ENCODE data around the gene ZNF28. TPM values are rescaled to one million over a fixed set of nuclear protein-coding genes. Genes with fewer than 3 reads are reported as not detected.
"Not testable (repeated sequence)": the region's sequence is repeated elsewhere in the genome, so short reads cannot be mapped to it uniquely, and the experiment has no call there.

ZNF28 gene
- total and polyA plus RNA-seq, 5 donors = 2.0 to 9.1 (median 6.9) TPM

DNA sequence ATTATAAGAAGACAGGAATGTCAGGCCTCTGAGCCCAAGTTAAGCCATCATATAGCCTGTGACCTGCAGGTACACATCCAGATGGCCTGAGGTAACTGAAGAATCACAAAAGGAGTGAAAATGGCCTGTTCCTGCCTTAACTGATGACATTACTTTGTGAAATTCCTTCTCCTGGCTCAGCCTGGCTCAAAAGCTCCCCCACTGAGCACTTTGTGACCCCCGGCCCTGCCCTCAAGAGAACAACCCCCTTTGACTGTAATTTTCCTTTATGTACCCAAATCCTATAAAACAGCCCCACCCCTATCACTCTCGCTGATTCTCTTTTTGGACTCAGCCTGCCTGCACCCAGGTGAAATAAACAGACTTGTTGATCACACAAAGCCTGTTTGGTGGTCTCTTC, 65.0 kb downstream of the ZNF28 start:
- H3K27ac ChIP-seq (ENCODE audit: low read length); H3K27me3 ChIP-seq (ENCODE audit: control insufficient read depth, insufficient read depth); H3K9me3 ChIP-seq (ENCODE audit: control insufficient read depth, low read length); ATAC-seq; H3K4me1 ChIP-seq (ENCODE audit: control insufficient read depth, insufficient read depth, low read length); H3K4me3 ChIP-seq (ENCODE audit: low read length); intact Hi-C loops (cut with DNase I); DNase-seq: not testable (repeated sequence)
- 77% methylated on average over 2 of the region's 2 CpGs for WGBS

DNA sequence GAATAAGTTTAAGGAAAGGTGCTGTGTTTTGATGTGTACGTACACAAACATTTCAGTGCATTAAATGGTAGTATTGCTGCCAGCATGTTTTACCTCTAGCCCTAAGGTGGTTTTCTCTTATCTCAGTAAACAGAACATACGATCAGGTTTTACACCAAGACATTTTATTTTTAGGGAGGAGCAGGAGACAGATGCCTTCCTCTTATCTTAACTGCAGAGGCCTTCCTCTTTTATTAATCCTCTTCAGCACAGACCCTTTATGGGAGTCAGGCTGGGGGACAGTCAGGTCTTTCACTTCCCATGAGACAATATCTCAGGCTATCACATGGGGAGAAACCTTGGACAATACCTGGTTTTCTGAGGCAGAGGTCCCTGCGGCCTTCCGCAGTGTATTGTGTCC, 71.7 kb downstream of the ZNF28 start:
- DNase-seq = no peak
- H3K27ac ChIP-seq (ENCODE audit: low read length) = no peak overlapping the region
- H3K9me3 ChIP-seq (ENCODE audit: control insufficient read depth, low read length) = no peaks in the 10 kb centered on the region
- no peaks in the 10 kb centered on the region for H3K4me1 ChIP-seq (ENCODE audit: control insufficient read depth, insufficient read depth, low read length)
- WGBS = 62% methylated on average over 4 of the region's 4 CpGs
- no peaks in the 10 kb centered on the region for H3K27me3 ChIP-seq (ENCODE audit: control insufficient read depth, insufficient read depth)
- intact Hi-C loops (cut with DNase I) = loop anchor here in 1 of 4 donors (5.0 kb wide), 1 partner anchor 502 kb away; no protein-coding TSS in a partner anchor
- H3K4me3 ChIP-seq (ENCODE audit: low read length) = no peak overlapping the region
- ATAC-seq = no peak

DNA sequence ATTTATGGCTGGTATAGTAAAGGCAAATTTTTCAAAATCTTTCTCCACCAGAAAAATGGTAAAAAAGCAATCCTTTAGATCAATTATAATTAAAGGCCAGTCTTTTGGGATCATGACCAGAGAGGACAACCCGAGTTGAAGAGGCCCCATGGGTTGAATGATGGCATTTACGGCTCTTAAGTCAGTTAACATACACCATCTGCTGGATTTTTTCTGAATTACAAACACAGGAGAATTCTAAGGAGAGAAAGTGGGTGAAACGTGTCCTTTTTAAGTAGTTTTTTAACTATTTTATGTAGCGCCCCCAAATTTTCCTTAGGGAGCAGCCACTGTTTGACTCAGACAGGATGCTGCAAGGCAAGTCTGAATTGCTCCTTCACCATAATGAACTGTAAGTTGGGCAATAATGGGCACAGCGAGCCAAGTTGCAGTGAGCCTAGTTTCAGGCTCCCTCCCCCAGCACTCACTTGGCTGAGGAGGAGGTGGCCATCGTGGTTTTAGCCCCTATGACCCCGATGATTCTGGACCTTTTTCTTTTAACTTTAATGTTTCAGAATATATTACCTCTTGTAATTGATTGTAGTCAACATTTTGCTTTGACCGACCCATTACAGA, 73.0 kb downstream of the ZNF28 start:
- no peaks in the 10 kb centered on the region for H3K4me1 ChIP-seq (ENCODE audit: control insufficient read depth, insufficient read depth, low read length)
- H3K27me3 ChIP-seq (ENCODE audit: control insufficient read depth, insufficient read depth) = no peaks in the 10 kb centered on the region
- ATAC-seq = peak; percentile 43 to 72
- DNase-seq = peak in 1 of 3 donors; percentile 43
- WGBS = 28% methylated on average over 8 of the region's 8 CpGs
- H3K9me3 ChIP-seq (ENCODE audit: control insufficient read depth, low read length) = no peaks in the 10 kb centered on the region
- intact Hi-C loops (cut with DNase I) = loop anchor here in 1 of 4 donors (5.0 kb wide), 1 partner anchor 501 kb away; no protein-coding TSS in a partner anchor
- no peak overlapping the region for H3K4me3 ChIP-seq (ENCODE audit: low read length)
- no peak overlapping the region for H3K27ac ChIP-seq (ENCODE audit: low read length)

Other genes with a start within 250 kb of the ZNF28 start
- 10 to 100 TPM; 19.2 to 27.4 (median 22.5) TPM for gene ZNF83, start 183.3 kb downstream of the ZNF28 start, total RNA-seq
- gene ZNF83, start 183.3 kb downstream of the ZNF28 start, polyA plus RNA-seq = 24.9 TPM
- 10 to 100 TPM in 1 of 4 donors, 1 to 10 TPM in 3; 8.8 to 12.1 (median 9.3) TPM for gene ZNF611, start 86.6 kb downstream of the ZNF28 start, total RNA-seq
- gene ZNF611, start 86.6 kb downstream of the ZNF28 start, polyA plus RNA-seq = 5.9 TPM
- 1 to 10 TPM; 2.6 to 4.6 (median 3.6) TPM for gene ZNF600, start 34.8 kb downstream of the ZNF28 start, total RNA-seq
- 2.4 TPM for gene ZNF600, start 34.8 kb downstream of the ZNF28 start, polyA plus RNA-seq
- gene ZNF468, start 36.0 kb upstream of the ZNF28 start, total RNA-seq = 10 to 100 TPM in 1 of 4 donors, 1 to 10 TPM in 3; 7.3 to 10.7 (median 8.7) TPM
- gene ZNF468, start 36.0 kb upstream of the ZNF28 start, polyA plus RNA-seq = 6.9 TPM
- gene ZNF320, start 76.0 kb upstream of the ZNF28 start, total RNA-seq = 10 to 100 TPM in 1 of 4 donors, 1 to 10 TPM in 3; 7.9 to 13.3 (median 9.4) TPM
- 6.6 TPM for gene ZNF320, start 76.0 kb upstream of the ZNF28 start, polyA plus RNA-seq
- 1 to 10 TPM; 1.7 to 1.9 (median 1.8) TPM for gene ZNF888, start 101.8 kb upstream of the ZNF28 start, total RNA-seq
- gene ZNF888, start 101.8 kb upstream of the ZNF28 start, polyA plus RNA-seq = 1.00 TPM
- gene ZNF816, start 141.2 kb upstream of the ZNF28 start, total RNA-seq = 1 to 10 TPM; 4.1 to 8.3 (median 5.8) TPM
- 3.0 TPM for gene ZNF816, start 141.2 kb upstream of the ZNF28 start, polyA plus RNA-seq
- gene ERVV-1, start 192.3 kb upstream of the ZNF28 start, total RNA-seq = not detected
- not detected for gene ERVV-1, start 192.3 kb upstream of the ZNF28 start, polyA plus RNA-seq
- gene ERVV-2, start 223.1 kb upstream of the ZNF28 start, total RNA-seq = not detected
- gene ERVV-2, start 223.1 kb upstream of the ZNF28 start, polyA plus RNA-seq = not detected

Data from right cardiac atrium (tissue), 5 donors.